ENCODE measurements around the gene PFDN1.

The PFDN1 gene

GRCh38 chr5:140286424-140286823 is 16.5 kb downstream of the PFDN1 start:
- H3K9me3 ChIP-seq (ENCODE audit: control insufficient read depth, low read length), result no peaks in the 10 kb centered on the region
- no peaks in the 10 kb centered on the region for H3K4me1 ChIP-seq (ENCODE audit: control insufficient read depth, insufficient read depth, low read length)
- H3K27me3 ChIP-seq (ENCODE audit: control insufficient read depth, insufficient read depth, low read length, poor library complexity, severe bottlenecking), result no peaks in the 10 kb centered on the region
- no peak overlapping the region for H3K27ac ChIP-seq (ENCODE audit: insufficient read depth, low read depth, low read length, poor library complexity, severe bottlenecking)
- H3K36me3 ChIP-seq (ENCODE audit: control insufficient read depth, insufficient read depth, low read length), result no peaks in the 10 kb centered on the region
- no peak overlapping the region for H3K4me3 ChIP-seq (ENCODE audit: insufficient read depth, low read depth, low read length)
- 90 to 92% methylated on average over 2 of the region's 5 CpGs for WGBS, 2 experiments

GRCh38 chr5:140284013-140284412 is 18.9 kb downstream of the PFDN1 start:
- Histone ChIP-seq H3K9me3 (ENCODE audit: control insufficient read depth, low read length) (no peaks in the 10 kb centered on the region), H3K27me3 (ENCODE audit: control insufficient read depth, insufficient read depth, low read length, poor library complexity, severe bottlenecking) (no peaks in the 10 kb centered on the region), H3K27ac (ENCODE audit: insufficient read depth, low read depth, low read length, poor library complexity, severe bottlenecking) (no peak overlapping the region), H3K4me3 (ENCODE audit: insufficient read depth, low read depth, low read length) (no peak overlapping the region), H3K4me1 (ENCODE audit: control insufficient read depth, insufficient read depth, low read length) (no peaks in the 10 kb centered on the region), H3K36me3 (ENCODE audit: control insufficient read depth, insufficient read depth, low read length) (no peaks in the 10 kb centered on the region)
- 95 to 96% methylated on average over 2 to 3 of the region's 3 CpGs for WGBS, 2 experiments

- no CpG with 5 or more reads among the region's 2 CpGs for WGBS, 2 experiments
- no peaks in the 10 kb centered on the region for H3K4me1 ChIP-seq (ENCODE audit: control insufficient read depth, insufficient read depth, low read length)
Observed at GRCh38 chr5:140282266-140282665, 20.6 kb downstream of the PFDN1 start.

GRCh38 chr5:140275837-140276236 is 27.1 kb downstream of the PFDN1 start:
- Histone ChIP-seq H3K9me3 (ENCODE audit: control insufficient read depth, low read length) (no peaks in the 10 kb centered on the region), H3K27ac (ENCODE audit: insufficient read depth, low read depth, low read length, poor library complexity, severe bottlenecking) (no peak overlapping the region), H3K4me1 (ENCODE audit: control insufficient read depth, insufficient read depth, low read length) (no peaks in the 10 kb centered on the region), H3K27me3 (ENCODE audit: control insufficient read depth, insufficient read depth, low read length, poor library complexity, severe bottlenecking) (no peaks in the 10 kb centered on the region), H3K4me3 (ENCODE audit: insufficient read depth, low read depth, low read length) (no peak overlapping the region), H3K36me3 (ENCODE audit: control insufficient read depth, insufficient read depth, low read length) (no peaks in the 10 kb centered on the region)

More at GRCh38 chr5:140282266-140282665, 20.6 kb downstream of the PFDN1 start:
- no peak overlapping the region for H3K27ac ChIP-seq (ENCODE audit: insufficient read depth, low read depth, low read length, poor library complexity, severe bottlenecking)
- no peaks in the 10 kb centered on the region for H3K9me3 ChIP-seq (ENCODE audit: control insufficient read depth, low read length)
- no peaks in the 10 kb centered on the region for H3K27me3 ChIP-seq (ENCODE audit: control insufficient read depth, insufficient read depth, low read length, poor library complexity, severe bottlenecking)
- H3K4me3 ChIP-seq (ENCODE audit: insufficient read depth, low read depth, low read length), result no peak overlapping the region
- H3K36me3 ChIP-seq (ENCODE audit: control insufficient read depth, insufficient read depth, low read length), result no peaks in the 10 kb centered on the region

GRCh38 chr5:140273401-140273877 is 29.5 kb downstream of the PFDN1 start:
- Histone ChIP-seq H3K27me3 (ENCODE audit: control insufficient read depth, insufficient read depth, low read length, poor library complexity, severe bottlenecking) (no peaks in the 10 kb centered on the region), H3K27ac (ENCODE audit: insufficient read depth, low read depth, low read length, poor library complexity, severe bottlenecking) (no peak overlapping the region), H3K4me3 (ENCODE audit: insufficient read depth, low read depth, low read length) (no peak overlapping the region), H3K36me3 (ENCODE audit: control insufficient read depth, insufficient read depth, low read length) (no peaks in the 10 kb centered on the region), H3K9me3 (ENCODE audit: control insufficient read depth, low read length) (no peaks in the 10 kb centered on the region), H3K4me1 (ENCODE audit: control insufficient read depth, insufficient read depth, low read length) (no peaks in the 10 kb centered on the region)
- 92 to 97% methylated on average over 6 of the region's 6 CpGs for WGBS, 2 experiments

- H3K4me1 ChIP-seq (ENCODE audit: control insufficient read depth, insufficient read depth, low read length), result peaks cover 7% of the 10 kb centered on the region
- H3K27me3 ChIP-seq (ENCODE audit: control insufficient read depth, insufficient read depth, low read length, poor library complexity, severe bottlenecking), result no peaks in the 10 kb centered on the region
- no peaks in the 10 kb centered on the region for H3K36me3 ChIP-seq (ENCODE audit: control insufficient read depth, insufficient read depth, low read length)
- no peak overlapping the region for H3K4me3 ChIP-seq (ENCODE audit: insufficient read depth, low read depth, low read length)
- no peaks in the 10 kb centered on the region for H3K9me3 ChIP-seq (ENCODE audit: control insufficient read depth, low read length)
- H3K27ac ChIP-seq (ENCODE audit: insufficient read depth, low read depth, low read length, poor library complexity, severe bottlenecking), result no peak overlapping the region
Observed at GRCh38 chr5:140270008-140270407, 32.9 kb downstream of the PFDN1 start.

GRCh38 chr5:140267559-140268018 is 35.3 kb downstream of the PFDN1 start:
- 85 to 88% methylated on average over 9 of the region's 9 CpGs for WGBS, 2 experiments
- Histone ChIP-seq H3K27ac (ENCODE audit: insufficient read depth, low read depth, low read length, poor library complexity, severe bottlenecking) (no peak overlapping the region), H3K27me3 (ENCODE audit: control insufficient read depth, insufficient read depth, low read length, poor library complexity, severe bottlenecking) (no peaks in the 10 kb centered on the region)

GRCh38 chr5:140267201-140267540 is 35.7 kb downstream of the PFDN1 start:
- H3K27me3 ChIP-seq (ENCODE audit: control insufficient read depth, insufficient read depth, low read length, poor library complexity, severe bottlenecking), result no peaks in the 10 kb centered on the region

More at GRCh38 chr5:140267559-140268018, 35.3 kb downstream of the PFDN1 start:
- Histone ChIP-seq H3K4me1 (ENCODE audit: control insufficient read depth, insufficient read depth, low read length) (peaks cover 7% of the 10 kb centered on the region), H3K36me3 (ENCODE audit: control insufficient read depth, insufficient read depth, low read length) (no peaks in the 10 kb centered on the region), H3K4me3 (ENCODE audit: insufficient read depth, low read depth, low read length) (no peak overlapping the region), H3K9me3 (ENCODE audit: control insufficient read depth, low read length) (no peaks in the 10 kb centered on the region)

GRCh38 chr5:140266471-140267200 is 36.3 kb downstream of the PFDN1 start:
- H3K36me3 ChIP-seq (ENCODE audit: control insufficient read depth, insufficient read depth, low read length), result no peaks in the 10 kb centered on the region
- WGBS, 2 experiments, result 93 to 97% methylated on average over 6 of the region's 6 CpGs
- no peak overlapping the region for H3K4me3 ChIP-seq (ENCODE audit: insufficient read depth, low read depth, low read length)
- H3K4me1 ChIP-seq (ENCODE audit: control insufficient read depth, insufficient read depth, low read length), result peaks cover 7% of the 10 kb centered on the region
- no peaks in the 10 kb centered on the region for H3K9me3 ChIP-seq (ENCODE audit: control insufficient read depth, low read length)
- H3K27ac ChIP-seq (ENCODE audit: insufficient read depth, low read depth, low read length, poor library complexity, severe bottlenecking), result no peak overlapping the region
- H3K27me3 ChIP-seq (ENCODE audit: control insufficient read depth, insufficient read depth, low read length, poor library complexity, severe bottlenecking), result no peaks in the 10 kb centered on the region

More at GRCh38 chr5:140267201-140267540, 35.7 kb downstream of the PFDN1 start:
- Histone ChIP-seq H3K4me3 (ENCODE audit: insufficient read depth, low read depth, low read length) (no peak overlapping the region), H3K36me3 (ENCODE audit: control insufficient read depth, insufficient read depth, low read length) (no peaks in the 10 kb centered on the region), H3K27ac (ENCODE audit: insufficient read depth, low read depth, low read length, poor library complexity, severe bottlenecking) (no peak overlapping the region), H3K4me1 (ENCODE audit: control insufficient read depth, insufficient read depth, low read length) (peaks cover 7% of the 10 kb centered on the region), H3K9me3 (ENCODE audit: control insufficient read depth, low read length) (no peaks in the 10 kb centered on the region)
- WGBS, 2 experiments, result 66 to 79% methylated on average over 3 of the region's 3 CpGs

- Histone ChIP-seq H3K9me3 (ENCODE audit: control insufficient read depth, low read length) (no peaks in the 10 kb centered on the region), H3K27me3 (ENCODE audit: control insufficient read depth, insufficient read depth, low read length, poor library complexity, severe bottlenecking) (no peaks in the 10 kb centered on the region), H3K4me3 (ENCODE audit: insufficient read depth, low read depth, low read length) (no peak overlapping the region), H3K27ac (ENCODE audit: insufficient read depth, low read depth, low read length, poor library complexity, severe bottlenecking) (no peak overlapping the region), H3K4me1 (ENCODE audit: control insufficient read depth, insufficient read depth, low read length) (peaks cover 7% of the 10 kb centered on the region), H3K36me3 (ENCODE audit: control insufficient read depth, insufficient read depth, low read length) (no peaks in the 10 kb centered on the region)
- 80 to 100% methylated on average over 1 of the region's 1 CpG for WGBS, 2 experiments
Observed at GRCh38 chr5:140265845-140266244, 37.1 kb downstream of the PFDN1 start.
